ENCODE measurements around the gene USP4. TPM values are rescaled to one million over a fixed set of nuclear protein-coding genes. Genes with fewer than 3 reads are reported as not detected.

Gene USP4
- 26.0 and 28.0 TPM in 2 replicates for polyA plus RNA-seq

GRCh38 chr3:49339941-49340800 lies at the start of gene USP4:
Gene USP4 (minus strand): TSS chr3:49340053. CDS start chr3:49340024, 29 bp downstream.

GRCh38 chr3:49358217-49358883 lies 18.5 kb upstream of the USP4 start, which contains the start of gene GPX1:
Gene GPX1 (minus strand): TSS chr3:49358353. CDS start chr3:49358278, 75 bp downstream.

GRCh38 chr3:49276475-49277382 lies 63.1 kb downstream of the USP4 start, which contains the start of gene C3orf62:
Gene C3orf62 (minus strand): TSS chr3:49277232. CDS start chr3:49276872, 360 bp downstream.

Other genes starting within 250 kb of the USP4 start
- 23.9 and 36.7 TPM in 2 replicates for gene QRICH1, start 246.0 kb downstream of the USP4 start, polyA plus RNA-seq
- 58.5 and 59.6 TPM in 2 replicates for gene QARS1, start 235.3 kb downstream of the USP4 start, polyA plus RNA-seq
- gene USP19, start 219.2 kb downstream of the USP4 start, polyA plus RNA-seq: 2.1 and 3.5 TPM in 2 replicates
- 12.6 and 20.2 TPM in 2 replicates for gene LAMB2, start 207.0 kb downstream of the USP4 start, polyA plus RNA-seq
- 0.71 TPM in 1 of 2 replicates, not detected in the other for gene CCDC71, start 173.7 kb downstream of the USP4 start, polyA plus RNA-seq
- gene KLHDC8B, start 168.5 kb downstream of the USP4 start, polyA plus RNA-seq: 3.0 TPM in 1 of 2 replicates, not detected in the other
- gene C3orf62, start 62.8 kb downstream of the USP4 start, polyA plus RNA-seq: 6.3 and 6.5 TPM in 2 replicates
- 80.7 and 108 TPM in 2 replicates for gene GPX1, start 18.3 kb upstream of the USP4 start, polyA plus RNA-seq
- gene RHOA, start 71.9 kb upstream of the USP4 start, polyA plus RNA-seq: 148 and 151 TPM in 2 replicates
- gene TCTA, start 72.4 kb upstream of the USP4 start, polyA plus RNA-seq: 7.7 and 9.9 TPM in 2 replicates
- 3.4 and 3.8 TPM in 2 replicates for gene AMT, start 82.4 kb upstream of the USP4 start, polyA plus RNA-seq
- gene NICN1, start 89.3 kb upstream of the USP4 start, polyA plus RNA-seq: 4.1 and 6.9 TPM in 2 replicates
- 4.3 and 5.5 TPM in 2 replicates for gene DAG1, start 130.2 kb upstream of the USP4 start, polyA plus RNA-seq
- gene BSN, start 214.4 kb upstream of the USP4 start, polyA plus RNA-seq: 1.5 and 4.4 TPM in 2 replicates